GF-D8 (cell line): ENCODE results near the gene ZNF431.
"Not testable (repeated sequence)": the region's sequence is repeated elsewhere in the genome, so short reads cannot be mapped to it uniquely, and the experiment has no call there.

Experiments used
- DNase-seq: peaks from one replicate; lab custom pipeline; 2025; lab: John Stamatoyannopoulos, UW

ZNF431 gene

GRCh38 chr19:21141787-21142464 lies at the start of gene ZNF431:
Gene ZNF431 (plus strand): TSS chr19:21142040. CDS start chr19:21142184, 144 bp downstream.
- peak; percentile 85 for DNase-seq

- no peak for DNase-seq
Observed at GRCh38 chr19:21092109-21092508, 49.7 kb upstream of the ZNF431 start.

- DNase-seq: no peak
Observed at GRCh38 chr19:21094347-21095025, 47.4 kb upstream of the ZNF431 start.

- DNase-seq: no peak
Observed at GRCh38 chr19:21098291-21098690, 43.5 kb upstream of the ZNF431 start.

- no peak for DNase-seq
Observed at GRCh38 chr19:21101521-21102242, 40.2 kb upstream of the ZNF431 start.

- DNase-seq: no peak
Observed at GRCh38 chr19:21109116-21109515, 32.7 kb upstream of the ZNF431 start.

- DNase-seq: no peak
Observed at GRCh38 chr19:21110183-21110582, 31.7 kb upstream of the ZNF431 start.

GRCh38 chr19:21115430-21115829 lies 26.4 kb upstream of the ZNF431 start:
- DNase-seq: no peak

- no peak for DNase-seq
Observed at GRCh38 chr19:21117041-21117907, 24.6 kb upstream of the ZNF431 start.

GRCh38 chr19:21126078-21126477 lies 15.8 kb upstream of the ZNF431 start:
- no peak for DNase-seq

GRCh38 chr19:21127001-21127400 lies 14.8 kb upstream of the ZNF431 start:
- DNase-seq: peak; percentile 18

GRCh38 chr19:21127898-21128297 lies 13.9 kb upstream of the ZNF431 start:
- no peak for DNase-seq

- DNase-seq: no peak
Observed at GRCh38 chr19:21128901-21129698, 12.7 kb upstream of the ZNF431 start.

- DNase-seq: no peak
Observed at GRCh38 chr19:21130097-21130775, 11.6 kb upstream of the ZNF431 start.

GRCh38 chr19:21133633-21134032 lies 8.2 kb upstream of the ZNF431 start:
- no peak for DNase-seq

GRCh38 chr19:21134934-21135366 lies 6.9 kb upstream of the ZNF431 start:
- peak; percentile 7 for DNase-seq

GRCh38 chr19:21135433-21135832 lies 6.4 kb upstream of the ZNF431 start:
- DNase-seq: no peak

GRCh38 chr19:21138130-21138529 lies 3.7 kb upstream of the ZNF431 start:
- DNase-seq: no peak

GRCh38 chr19:21141006-21141405 lies 834 bp upstream of the ZNF431 start:
- not testable (repeated sequence) for DNase-seq

- no peak for DNase-seq
Observed at GRCh38 chr19:21143428-21143827, 1.6 kb downstream of the ZNF431 start.

- no peak for DNase-seq
Observed at GRCh38 chr19:21143854-21144253, 2.0 kb downstream of the ZNF431 start.
